Measurements from ENCODE around the gene MTA3.
A peak's percentile ranks its signal among the peaks of the same experiment; 100 is the strongest.

The MTA3 gene

DNA sequence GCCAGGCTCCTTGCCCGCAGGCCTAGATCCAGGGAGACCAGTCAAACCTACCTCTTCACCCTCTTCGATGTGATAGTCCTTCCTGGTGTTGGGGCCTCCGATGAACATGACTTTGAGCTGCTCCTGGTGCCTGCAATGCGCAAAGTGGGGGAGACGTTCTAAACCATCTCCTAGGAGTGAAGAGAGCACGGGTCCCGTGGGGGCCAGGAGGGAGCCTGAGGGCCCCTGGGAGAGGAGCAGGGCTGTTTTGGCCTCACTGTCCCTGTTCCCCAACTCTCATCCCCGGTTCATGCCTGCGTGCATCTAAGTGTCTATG is 220.0 kb downstream of the MTA3 start:
- Histone ChIP-seq H3K4me3 (ENCODE audit: low read depth, low read length) (no peak overlapping the region), H2AFZ (no peak overlapping the region), H3K4me2 (ENCODE audit: low read length) (no peak overlapping the region), H3K36me3 (ENCODE audit: control insufficient read depth, insufficient read depth, low read length) (no peaks in the 10 kb centered on the region), H3K4me1 (no peaks in the 10 kb centered on the region), H3K27me3 (ENCODE audit: control insufficient read depth, insufficient read depth, low read length) (no peaks in the 10 kb centered on the region), H3K27ac (no peak overlapping the region), H3K79me2 (no peaks in the 10 kb centered on the region), H3K9me3 (ENCODE audit: control insufficient read depth, low read length) (no peaks in the 10 kb centered on the region), H3K9ac (no peak overlapping the region)
- TF ChIP-seq, protein P1, sequence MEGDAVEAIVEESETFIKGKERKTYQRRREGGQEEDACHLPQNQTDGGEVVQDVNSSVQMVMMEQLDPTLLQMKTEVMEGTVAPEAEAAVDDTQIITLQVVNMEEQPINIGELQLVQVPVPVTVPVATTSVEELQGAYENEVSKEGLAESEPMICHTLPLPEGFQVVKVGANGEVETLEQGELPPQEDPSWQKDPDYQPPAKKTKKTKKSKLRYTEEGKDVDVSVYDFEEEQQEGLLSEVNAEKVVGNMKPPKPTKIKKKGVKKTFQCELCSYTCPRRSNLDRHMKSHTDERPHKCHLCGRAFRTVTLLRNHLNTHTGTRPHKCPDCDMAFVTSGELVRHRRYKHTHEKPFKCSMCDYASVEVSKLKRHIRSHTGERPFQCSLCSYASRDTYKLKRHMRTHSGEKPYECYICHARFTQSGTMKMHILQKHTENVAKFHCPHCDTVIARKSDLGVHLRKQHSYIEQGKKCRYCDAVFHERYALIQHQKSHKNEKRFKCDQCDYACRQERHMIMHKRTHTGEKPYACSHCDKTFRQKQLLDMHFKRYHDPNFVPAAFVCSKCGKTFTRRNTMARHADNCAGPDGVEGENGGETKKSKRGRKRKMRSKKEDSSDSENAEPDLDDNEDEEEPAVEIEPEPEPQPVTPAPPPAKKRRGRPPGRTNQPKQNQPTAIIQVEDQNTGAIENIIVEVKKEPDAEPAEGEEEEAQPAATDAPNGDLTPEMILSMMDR (IDR thresholded peaks at IDR 0.05) = no peak

DNA sequence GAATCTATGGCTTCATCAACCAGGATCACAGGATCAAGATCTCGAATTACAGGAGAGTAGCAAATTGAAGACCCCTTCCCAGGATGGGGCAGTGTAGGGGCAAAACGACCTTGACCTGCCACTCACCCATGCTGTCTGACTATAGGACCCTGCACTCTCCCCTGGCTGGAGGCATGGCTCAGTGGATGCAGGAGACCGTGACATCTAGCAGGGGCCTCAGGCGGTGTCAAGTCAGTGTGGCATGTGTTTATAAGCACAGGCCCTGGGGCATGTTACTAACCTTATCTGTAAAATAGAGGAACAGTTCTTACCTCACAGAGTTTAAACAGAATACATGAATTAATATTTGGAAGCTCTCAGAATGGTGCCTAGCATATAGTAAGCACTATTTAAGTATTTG is 220.4 kb downstream of the MTA3 start:
- Histone ChIP-seq H3K9ac (no peak overlapping the region), H3K4me3 (ENCODE audit: low read depth, low read length) (no peak overlapping the region), H2AFZ (no peak overlapping the region), H3K9me3 (ENCODE audit: control insufficient read depth, low read length) (no peaks in the 10 kb centered on the region), H3K27me3 (ENCODE audit: control insufficient read depth, insufficient read depth, low read length) (no peaks in the 10 kb centered on the region), H3K36me3 (ENCODE audit: control insufficient read depth, insufficient read depth, low read length) (no peaks in the 10 kb centered on the region), H3K79me2 (no peaks in the 10 kb centered on the region), H3K27ac (no peak overlapping the region), H3K4me2 (ENCODE audit: low read length) (no peak overlapping the region), H3K4me1 (no peaks in the 10 kb centered on the region)
- TF ChIP-seq, protein P1 (IDR thresholded peaks at IDR 0.05) = no peak

DNA sequence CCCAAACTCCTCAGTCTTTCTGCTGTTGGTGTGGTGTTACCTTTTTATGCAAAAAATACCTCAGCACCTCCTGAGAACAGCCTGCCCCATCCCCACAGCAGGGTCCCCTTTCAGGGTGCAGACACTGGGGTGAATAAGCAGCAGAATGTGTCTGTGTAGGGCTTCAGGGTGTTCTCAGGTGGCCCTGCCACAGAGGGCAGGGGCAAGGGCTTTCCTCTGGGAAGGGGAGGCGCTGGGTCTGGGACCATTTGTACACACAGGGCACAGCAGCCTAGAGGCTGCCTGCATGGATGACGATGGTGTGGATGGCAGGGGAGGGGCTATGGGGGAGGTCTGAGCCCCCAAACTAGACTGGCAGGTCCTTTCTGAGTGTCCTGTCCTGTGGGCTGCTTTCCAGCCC is 221.3 kb downstream of the MTA3 start:
- H3K36me3 ChIP-seq (ENCODE audit: control insufficient read depth, insufficient read depth, low read length) = no peaks in the 10 kb centered on the region
- no peak overlapping the region for H3K4me2 ChIP-seq (ENCODE audit: low read length)
- H3K9me3 ChIP-seq (ENCODE audit: control insufficient read depth, low read length) = no peaks in the 10 kb centered on the region
- no peak overlapping the region for H3K27ac ChIP-seq
- no peaks in the 10 kb centered on the region for H3K4me1 ChIP-seq
- H3K4me3 ChIP-seq (ENCODE audit: low read depth, low read length) = no peak overlapping the region
- no peak overlapping the region for H2AFZ ChIP-seq
- no peaks in the 10 kb centered on the region for H3K79me2 ChIP-seq
- H3K27me3 ChIP-seq (ENCODE audit: control insufficient read depth, insufficient read depth, low read length) = no peaks in the 10 kb centered on the region
- no peak overlapping the region for H3K9ac ChIP-seq
- TF ChIP-seq, protein P1 (IDR thresholded peaks at IDR 0.05) = no peak

DNA sequence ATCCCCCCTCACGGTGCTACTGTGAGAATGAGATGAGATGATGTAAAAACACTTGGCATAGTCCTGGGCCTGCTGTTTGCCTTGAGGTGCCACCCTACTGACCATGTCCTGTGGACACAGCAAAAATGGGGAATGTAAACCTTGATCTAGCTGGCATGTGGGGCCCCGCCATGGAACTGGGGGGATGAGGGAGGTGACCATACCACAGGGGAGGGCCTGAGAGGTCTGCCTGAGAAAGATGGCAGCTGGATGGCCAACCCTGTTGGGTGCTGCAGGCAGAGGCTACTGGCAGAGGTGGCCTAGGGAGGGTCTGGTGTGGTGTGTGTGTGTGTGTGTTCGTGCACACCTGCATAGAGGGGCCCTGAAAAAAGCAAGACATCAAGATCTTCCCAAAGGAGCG is 223.2 kb downstream of the MTA3 start:
- H3K9me3 ChIP-seq (ENCODE audit: control insufficient read depth, low read length) = no peaks in the 10 kb centered on the region
- no peak overlapping the region for H3K4me2 ChIP-seq (ENCODE audit: low read length)
- no peaks in the 10 kb centered on the region for H3K27me3 ChIP-seq (ENCODE audit: control insufficient read depth, insufficient read depth, low read length)
- H3K9ac ChIP-seq = no peak overlapping the region
- no peaks in the 10 kb centered on the region for H3K79me2 ChIP-seq
- H3K36me3 ChIP-seq (ENCODE audit: control insufficient read depth, insufficient read depth, low read length) = no peaks in the 10 kb centered on the region
- no peak overlapping the region for H3K4me3 ChIP-seq (ENCODE audit: low read depth, low read length)
- TF ChIP-seq, protein P1 (IDR thresholded peaks at IDR 0.05) = no peak
- no peak overlapping the region for H2AFZ ChIP-seq
- no peaks in the 10 kb centered on the region for H3K4me1 ChIP-seq
- H3K27ac ChIP-seq = no peak overlapping the region

DNA sequence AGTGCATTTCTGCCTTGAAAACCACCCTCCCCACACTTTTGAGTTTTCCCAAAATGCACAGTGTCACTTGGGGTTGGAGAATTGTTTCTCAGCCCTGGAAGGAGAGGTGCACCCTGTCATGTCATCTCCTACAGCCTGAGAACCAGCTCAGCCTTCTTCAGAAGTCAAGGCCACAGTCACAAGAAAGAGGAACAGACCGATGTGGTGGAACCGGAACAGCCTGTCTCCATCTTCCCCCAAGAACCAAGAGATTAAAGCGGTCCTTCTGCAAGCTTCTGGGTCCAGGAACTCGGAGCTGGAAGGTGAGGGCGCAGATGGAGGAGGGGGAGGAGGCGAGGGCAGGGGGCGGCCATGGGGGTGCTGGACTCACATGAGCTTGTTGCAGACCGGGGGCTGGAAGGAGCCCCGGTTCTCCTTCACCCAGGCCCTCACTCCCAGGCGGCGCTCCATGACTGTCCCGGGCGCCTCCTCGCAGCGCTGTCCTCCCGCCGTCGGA is 223.7 kb downstream of the MTA3 start:
- Histone ChIP-seq H2AFZ (peak overlapping the region; percentile 68), H3K4me2 (ENCODE audit: low read length) (peak overlapping the region; percentile 47), H3K9me3 (ENCODE audit: control insufficient read depth, low read length) (no peaks in the 10 kb centered on the region), H3K79me2 (no peaks in the 10 kb centered on the region), H3K36me3 (ENCODE audit: control insufficient read depth, insufficient read depth, low read length) (no peaks in the 10 kb centered on the region), H3K9ac (no peak overlapping the region), H3K27me3 (ENCODE audit: control insufficient read depth, insufficient read depth, low read length) (no peaks in the 10 kb centered on the region), H3K4me1 (no peaks in the 10 kb centered on the region), H3K27ac (peak overlapping the region; percentile 6), H3K4me3 (ENCODE audit: low read depth, low read length) (no peak overlapping the region)
- TF ChIP-seq, protein P1 (IDR thresholded peaks at IDR 0.05) = peak; percentile 15

Data from parathyroid adenoma (tissue), 2 donors.